Testis (tissue), 5 donors: ENCODE results near the gene OR7G2. TPM values are rescaled to one million over a fixed set of nuclear protein-coding genes. Genes with fewer than 3 reads are reported as not detected.

Experiments
- DNase-seq: peaks from one replicate; pipeline ENCODE4 v3.0.0-alpha.2; 2019
- H3K27ac ChIP-seq, 2 donors: fragments of 200-600 bp; sonication (generic); one replicate each; pipeline ENCODE4 v1.5.1; 2019
- H3K27me3 ChIP-seq: fragments of 200-600 bp; sonication (generic); one replicate; pipeline ENCODE4 v1.5.1; 2019
- H3K36me3 ChIP-seq: fragments of 200-600 bp; sonication (generic); one replicate; pipeline ENCODE4 v1.5.1; 2017; ENCODE audit warnings: low read depth; ENCODE audit errors: missing control alignments
- H3K4me1 ChIP-seq: fragments of 200-600 bp; sonication (generic); one replicate; pipeline ENCODE4 v1.5.1; 2019
- H3K4me3 ChIP-seq, 2 donors: fragments of 200-600 bp; sonication (generic); one replicate each; pipeline ENCODE4 v1.5.1; 2017 to 2019
- H3K9me3 ChIP-seq: fragments of 200-600 bp; sonication (generic); one replicate; pipeline ENCODE4 v1.5.1; 2017
- POLR2A ChIP-seq: fragments of 450-650 bp; IDR thresholded peaks from one replicate; pipeline ENCODE4 v1.6.1; 2017; ENCODE audit warnings: antibody characterized with exemption, mild to moderate bottlenecking, moderate library complexity
- WGBS, 2 donors: methylation state at CpG; one replicate each; pipeline ENCODE4 v1.1.5; 2018; 5-methylcytosine and 5-hydroxymethylcytosine counted together
- intact Hi-C: fragments of 100-400 bp; cut with DNase I; formaldehyde crosslinking; loops from one replicate; pipeline ENCODE4 v1.15.1; 2023; ENCODE audit warnings: low total_unique reads
- long read RNA-seq, 2 donors: transcript quantifications; one replicate each; lab custom pipeline, GENCODE V29; 2026
- polyA plus RNA-seq: library from polyadenylated mRNA; stranded (reverse); fragments of 350-450 nt; fragmentation: Illumina TruSeq; extraction: RNeasy Lipid Tissue Mini Kit (QIAGEN cat#74804); gene quantifications from one replicate; pipeline ENCODE4 v1.2.3, GENCODE V29; 2014; ENCODE audit warnings: low read depth, low replicate concordance; ENCODE audit not compliant: insufficient read depth
- total RNA-seq, 2 donors: library from RNA; depleted of rRNA; stranded (reverse); fragments of >200 nt; gene quantifications; one replicate each; pipeline ENCODE4 v1.2.3, GENCODE V29; 2016
- TF ChIP-seq, protein P1 (sequence below), 3 experiments: fragments of 450-650 bp in 2 of 3; fragments of 200-600 bp in 1 of 3; sonication (generic) in 1 of 3; IDR thresholded peaks; one replicate each; pipeline ENCODE4 v1.5.1; 2016 to 2019; ENCODE audit warnings: antibody characterized with exemption in 3 of 3, mild to moderate bottlenecking in 2 of 3, moderate library complexity in 1 of 3

Gene OR7G2
- total RNA-seq (not detected), polyA plus RNA-seq (not detected)
- long read RNA-seq, donor 1, result 0 reads
- long read RNA-seq, donor 2, result 0 reads

DNA sequence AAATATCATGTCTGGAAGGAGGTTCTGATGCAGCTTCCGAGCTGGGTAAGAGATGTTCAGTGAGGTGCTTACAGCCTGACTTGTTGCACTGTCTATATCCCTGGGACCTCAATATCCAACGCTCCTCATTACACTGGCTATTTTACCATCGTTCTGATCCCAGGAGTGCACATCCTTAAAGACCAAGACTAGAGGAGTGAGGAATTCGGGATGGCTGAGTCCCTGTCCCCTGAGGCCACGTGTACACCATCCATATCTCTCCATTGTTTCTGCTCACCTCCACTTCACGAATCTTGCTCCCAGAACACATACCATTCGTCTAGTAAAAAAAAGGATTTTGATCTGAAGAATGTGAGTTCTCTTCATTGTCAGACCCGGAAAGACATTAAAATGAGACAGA is at the start of gene OR7G2:
TSS of gene OR7G2 (minus strand) at position 101 of the 400 bp plus-strand sequence. CDS start 4,232 bp downstream, outside the sequence.
- DNase-seq, result no peak
- H3K4me1 ChIP-seq, result no peaks in the 10 kb centered on the region
- no peak within 1 kb of the TSS for H3K27ac ChIP-seq
- no peak within 1 kb of the TSS for H3K4me3 ChIP-seq
- no peaks in the 10 kb centered on the region for H3K27me3 ChIP-seq
- TF ChIP-seq POLR2A, result no peak
- TF ChIP-seq, protein P1, sequence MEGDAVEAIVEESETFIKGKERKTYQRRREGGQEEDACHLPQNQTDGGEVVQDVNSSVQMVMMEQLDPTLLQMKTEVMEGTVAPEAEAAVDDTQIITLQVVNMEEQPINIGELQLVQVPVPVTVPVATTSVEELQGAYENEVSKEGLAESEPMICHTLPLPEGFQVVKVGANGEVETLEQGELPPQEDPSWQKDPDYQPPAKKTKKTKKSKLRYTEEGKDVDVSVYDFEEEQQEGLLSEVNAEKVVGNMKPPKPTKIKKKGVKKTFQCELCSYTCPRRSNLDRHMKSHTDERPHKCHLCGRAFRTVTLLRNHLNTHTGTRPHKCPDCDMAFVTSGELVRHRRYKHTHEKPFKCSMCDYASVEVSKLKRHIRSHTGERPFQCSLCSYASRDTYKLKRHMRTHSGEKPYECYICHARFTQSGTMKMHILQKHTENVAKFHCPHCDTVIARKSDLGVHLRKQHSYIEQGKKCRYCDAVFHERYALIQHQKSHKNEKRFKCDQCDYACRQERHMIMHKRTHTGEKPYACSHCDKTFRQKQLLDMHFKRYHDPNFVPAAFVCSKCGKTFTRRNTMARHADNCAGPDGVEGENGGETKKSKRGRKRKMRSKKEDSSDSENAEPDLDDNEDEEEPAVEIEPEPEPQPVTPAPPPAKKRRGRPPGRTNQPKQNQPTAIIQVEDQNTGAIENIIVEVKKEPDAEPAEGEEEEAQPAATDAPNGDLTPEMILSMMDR (IDR thresholded peaks at IDR 0.05), result no peak
- H3K36me3 ChIP-seq, result no peaks in the 10 kb centered on the region
- WGBS, 2 donors, result 63 to 71% methylated on average over 8 of the region's 8 CpGs
- H3K9me3 ChIP-seq, result no peaks in the 10 kb centered on the region
- intact Hi-C loops, result no loop called here

- H3K4me1 ChIP-seq, result no peaks in the 10 kb centered on the region
- no peak overlapping the region for H3K4me3 ChIP-seq
- DNase-seq, result no peak
- no peaks in the 10 kb centered on the region for H3K9me3 ChIP-seq
- intact Hi-C loops, result no loop called here
- TF ChIP-seq POLR2A, result no peak
- TF ChIP-seq, protein P1 (IDR thresholded peaks at IDR 0.05), result no peak
- 92 to 93% methylated on average over 1 of the region's 1 CpG for WGBS, 2 donors
- no peaks in the 10 kb centered on the region for H3K27me3 ChIP-seq
- H3K36me3 ChIP-seq, result no peaks in the 10 kb centered on the region
- H3K27ac ChIP-seq, result no peak overlapping the region
Observed at GRCh38 chr19:9156304-9156703, 49.0 kb upstream of the OR7G2 start.

DNA sequence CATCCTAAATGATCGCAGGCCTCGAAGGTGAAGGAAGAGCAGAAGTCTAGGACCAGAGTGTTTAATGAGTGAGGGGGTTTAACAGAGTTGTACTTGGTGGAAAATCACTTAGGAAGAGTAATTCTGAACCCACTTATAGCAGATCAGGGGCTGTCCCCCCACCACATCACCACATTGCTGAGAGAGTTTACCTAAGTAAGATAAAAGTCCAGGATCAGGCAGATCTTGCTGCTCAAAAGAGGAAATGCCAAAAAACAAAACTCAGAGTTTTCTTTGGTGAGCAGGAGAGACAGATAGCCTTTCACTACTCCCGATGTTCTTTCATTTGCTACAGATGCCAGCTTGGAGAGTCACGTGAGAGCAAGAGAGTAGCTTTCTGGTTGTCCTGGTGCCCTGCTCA is 48.3 kb upstream of the OR7G2 start:
- Histone ChIP-seq H3K4me3 (no peak overlapping the region), H3K27me3 (no peaks in the 10 kb centered on the region), H3K9me3 (no peaks in the 10 kb centered on the region), H3K4me1 (no peaks in the 10 kb centered on the region), H3K36me3 (no peaks in the 10 kb centered on the region), H3K27ac (no peak overlapping the region)
- TF ChIP-seq, protein P1 (IDR thresholded peaks at IDR 0.05), result no peak
- no peak for TF ChIP-seq POLR2A
- no peak for DNase-seq
- 93 to 96% methylated on average over 4 of the region's 4 CpGs for WGBS, 2 donors
- intact Hi-C loops, result no loop called here

GRCh38 chr19:9151367-9151766 is 44.1 kb upstream of the OR7G2 start:
- 85 to 96% methylated on average over 5 of the region's 5 CpGs for WGBS, 2 donors
- H3K27ac ChIP-seq, result no peak overlapping the region

GRCh38 chr19:9150650-9151049 is 43.4 kb upstream of the OR7G2 start:
- 93 to 94% methylated on average over 5 of the region's 5 CpGs for WGBS, 2 donors
- intact Hi-C loops, result no loop called here
- no peaks in the 10 kb centered on the region for H3K4me1 ChIP-seq
- no peak overlapping the region for H3K27ac ChIP-seq
- H3K27me3 ChIP-seq, result no peaks in the 10 kb centered on the region
- H3K4me3 ChIP-seq, result no peak overlapping the region
- no peak for DNase-seq
- TF ChIP-seq POLR2A, result no peak
- TF ChIP-seq, protein P1 (IDR thresholded peaks at IDR 0.05), result no peak
- H3K9me3 ChIP-seq, result no peaks in the 10 kb centered on the region
- H3K36me3 ChIP-seq, result no peaks in the 10 kb centered on the region

More at GRCh38 chr19:9151367-9151766, 44.1 kb upstream of the OR7G2 start:
- no peak for DNase-seq
- intact Hi-C loops, result no loop called here
- Histone ChIP-seq H3K36me3 (no peaks in the 10 kb centered on the region), H3K4me1 (no peaks in the 10 kb centered on the region), H3K4me3 (no peak overlapping the region), H3K27me3 (no peaks in the 10 kb centered on the region), H3K9me3 (no peaks in the 10 kb centered on the region)
- no peak for TF ChIP-seq POLR2A
- TF ChIP-seq, protein P1 (IDR thresholded peaks at IDR 0.05), result no peak
